Osteocyte (in vitro differentiated cells): ENCODE results near the gene UMAD1. TPM values are rescaled to one million over a fixed set of nuclear protein-coding genes. Genes with fewer than 3 reads are reported as not detected.

ENCODE experiments used
- DNase-seq: peaks from one replicate; pipeline ENCODE4 v3.0.0; 2021; ENCODE audit warnings: mixed read lengths; ENCODE audit not compliant: unreplicated experiment; ENCODE audit errors: extremely low spot score
- H3K27ac Mint-ChIP-seq: one replicate; pipeline ENCODE4 v1.8.0; 2021; ENCODE audit warnings: mild to moderate bottlenecking, mixed read lengths; ENCODE audit not compliant: unreplicated experiment
- H3K27me3 Mint-ChIP-seq: one replicate; pipeline ENCODE4 v1.8.0; 2021; ENCODE audit warnings: mixed read lengths; ENCODE audit not compliant: unreplicated experiment
- H3K36me3 Mint-ChIP-seq: one replicate; pipeline ENCODE4 v1.8.0; 2021; ENCODE audit warnings: mixed read lengths; ENCODE audit not compliant: unreplicated experiment
- H3K4me1 Mint-ChIP-seq: one replicate; pipeline ENCODE4 v1.8.0; 2021; ENCODE audit warnings: mixed read lengths; ENCODE audit not compliant: unreplicated experiment
- H3K4me3 Mint-ChIP-seq: one replicate; pipeline ENCODE4 v1.8.0; 2021; ENCODE audit warnings: mild to moderate bottlenecking, moderate library complexity, mixed read lengths; ENCODE audit not compliant: unreplicated experiment
- H3K9me3 Mint-ChIP-seq: one replicate; pipeline ENCODE4 v1.8.0; 2021; ENCODE audit warnings: mixed read lengths; ENCODE audit not compliant: unreplicated experiment
- CTCF ChIP-seq: fragments of 200-600 bp; sonication (generic); IDR thresholded peaks from 2 replicates; pipeline ENCODE4 v1.5.0; 2021; ENCODE audit warnings: antibody characterized with exemption, mild to moderate bottlenecking, moderate library complexity
- total RNA-seq: library from RNA; stranded (reverse); gene quantifications from 2 replicates; pipeline ENCODE4 v1.2.1, GENCODE V29; 2021

UMAD1 gene
- total RNA-seq, 1 donor from 2014 or later, result 10.9 TPM

GRCh38 chr7:7916064-7916463 is 275.5 kb downstream of the UMAD1 start:
- Mint-ChIP-seq H3K27ac (no peak overlapping the region), H3K36me3 (no peaks in the 10 kb centered on the region), H3K27me3 (no peaks in the 10 kb centered on the region), H3K4me3 (no peak overlapping the region), H3K4me1 (no peaks in the 10 kb centered on the region), H3K9me3 (no peaks in the 10 kb centered on the region)
- DNase-seq, result no peak
- TF ChIP-seq CTCF, result no peak

GRCh38 chr7:7917593-7917992 is 277.0 kb downstream of the UMAD1 start:
- no peaks in the 10 kb centered on the region for H3K4me1 Mint-ChIP-seq

GRCh38 chr7:7918736-7919448 is 278.3 kb downstream of the UMAD1 start:
- DNase-seq, result no peak
- H3K9me3 Mint-ChIP-seq, result no peaks in the 10 kb centered on the region
- no peak for TF ChIP-seq CTCF
- H3K27ac Mint-ChIP-seq, result no peak overlapping the region
- no peaks in the 10 kb centered on the region for H3K36me3 Mint-ChIP-seq
- no peaks in the 10 kb centered on the region for H3K4me1 Mint-ChIP-seq
- no peaks in the 10 kb centered on the region for H3K27me3 Mint-ChIP-seq
- no peak overlapping the region for H3K4me3 Mint-ChIP-seq

More at GRCh38 chr7:7917593-7917992, 277.0 kb downstream of the UMAD1 start:
- H3K4me3 Mint-ChIP-seq, result no peak overlapping the region
- H3K9me3 Mint-ChIP-seq, result no peaks in the 10 kb centered on the region
- H3K36me3 Mint-ChIP-seq, result no peaks in the 10 kb centered on the region
- no peaks in the 10 kb centered on the region for H3K27me3 Mint-ChIP-seq
- DNase-seq, result no peak
- no peak for TF ChIP-seq CTCF
- H3K27ac Mint-ChIP-seq, result no peak overlapping the region

GRCh38 chr7:7919449-7919945 is 278.9 kb downstream of the UMAD1 start:
- TF ChIP-seq CTCF, result no peak
- Mint-ChIP-seq H3K27ac (no peak overlapping the region), H3K4me3 (no peak overlapping the region), H3K36me3 (no peaks in the 10 kb centered on the region), H3K4me1 (no peaks in the 10 kb centered on the region), H3K9me3 (no peaks in the 10 kb centered on the region), H3K27me3 (no peaks in the 10 kb centered on the region)
- DNase-seq, result no peak

GRCh38 chr7:7920056-7920455 is 279.5 kb downstream of the UMAD1 start:
- no peak for DNase-seq
- no peak overlapping the region for H3K4me3 Mint-ChIP-seq
- no peak overlapping the region for H3K27ac Mint-ChIP-seq
- no peaks in the 10 kb centered on the region for H3K36me3 Mint-ChIP-seq
- H3K4me1 Mint-ChIP-seq, result no peaks in the 10 kb centered on the region
- H3K9me3 Mint-ChIP-seq, result no peaks in the 10 kb centered on the region
- H3K27me3 Mint-ChIP-seq, result no peaks in the 10 kb centered on the region
- TF ChIP-seq CTCF, result no peak
